Keratinocyte (primary cell): ENCODE measurements around the gene SYDE2.
"Not testable (repeated sequence)": the region's sequence is repeated elsewhere in the genome, so short reads cannot be mapped to it uniquely, and the experiment has no call there.

ENCODE experiments used
- CTCF ChIP-seq, 3 experiments: IDR thresholded peaks in 1 of 3; conservative IDR thresholded peaks in 1 of 3; optimal IDR thresholded peaks in 1 of 3; 2 replicates in 2 of 3; 3 replicates in 1 of 3; pipeline versions ENCODE3 to v1.5.1; 2011; ENCODE audit warnings: low read length in 3 of 3, mild to moderate bottlenecking in 3 of 3, moderate library complexity in 2 of 3, control low read depth in 1 of 3, inconsistent platforms in 1 of 3; ENCODE audit not compliant: insufficient read depth in 2 of 3; ENCODE audit errors: extremely low read depth in 1 of 3
- EZH2 ChIP-seq: IDR thresholded peaks from one replicate; pipeline ENCODE4 v1.6.1; 2012; ENCODE audit warnings: inconsistent platforms, mild to moderate bottlenecking, low read length, moderate library complexity

- not testable (repeated sequence) for TF ChIP-seq CTCF (optimal IDR thresholded peaks at IDR 0.05 in 1 of 3, IDR thresholded peaks at IDR 0.05 in 1 of 3, conservative IDR thresholded peaks at IDR 0.05 in 1 of 3; ENCODE audit: extremely low read depth in 1 of 3, insufficient read depth in 2 of 3, low read length in 3 of 3); EZH2
These were observed 48.2 kb upstream of the SYDE2 start for GRCh38 chr1:85249042-85249441.
